SK-N-MC (cell line): ENCODE measurements around the gene ODC1.

Experiments
- EZH2 ChIP-seq: fragments of 200-600 bp; sonication (generic); IDR thresholded peaks from one replicate; pipeline ENCODE4 v1.6.1; 2017; ENCODE audit warnings: antibody characterized with exemption
- POLR2AphosphoS5 ChIP-seq: IDR thresholded peaks from 2 replicates; pipeline ENCODE4 v1.6.1; 2012; ENCODE audit warnings: mild to moderate bottlenecking, low read depth, low read length, borderline replicate concordance

GRCh38 chr2:10475221-10475722 is 27.1 kb upstream of the ODC1 start:
- TF ChIP-seq POLR2AphosphoS5 (no peak), EZH2 (no peak)
